Activated naive CD8-positive, alpha-beta T cell treated with anti-CD3 and anti-CD28 coated beads, Interleukin-2, amount 10 ng/mL, durations not matched to agents 7 days and 5 days (primary cell): ENCODE results near the gene TET2. TPM values are rescaled to one million over a fixed set of nuclear protein-coding genes. Genes with fewer than 3 reads are reported as not detected.
A peak's percentile ranks its signal among the peaks of the same experiment; 100 is the strongest.
"Not testable (repeated sequence)": the region's sequence is repeated elsewhere in the genome, so short reads cannot be mapped to it uniquely, and the experiment has no call there.

Experiments
- ATAC-seq: fragments of 150-1000 bp; cut with Tn5 transposase; one replicate; pipeline ENCODE4 v1.10.0; 2021; ENCODE audit warnings: low read depth, moderate library complexity
- POLR2A ChIA-PET: fragments of 350-600 bp; sonication (Branson Sonifier 250); formaldehyde crosslinking; loops from one replicate; lab custom pipeline; 2021; ENCODE audit warnings: antibody characterized with exemption; lab: Charles Lee
- DNase-seq: peaks from one replicate; pipeline ENCODE4 v3.0.0; 2021
- H3K27ac Mint-ChIP-seq: one replicate; pipeline ENCODE4 v1.8.0; 2022; ENCODE audit warnings: mild to moderate bottlenecking, mixed read lengths
- H3K27me3 Mint-ChIP-seq: one replicate; pipeline ENCODE4 v1.8.0; 2022; ENCODE audit warnings: mild to moderate bottlenecking, moderate library complexity, mixed read lengths
- H3K36me3 Mint-ChIP-seq: one replicate; pipeline ENCODE4 v1.8.0; 2021; ENCODE audit warnings: mild to moderate bottlenecking, mixed read lengths
- H3K4me1 Mint-ChIP-seq: one replicate; pipeline ENCODE4 v1.8.0; 2021; ENCODE audit warnings: mixed read lengths
- H3K4me3 Mint-ChIP-seq: one replicate; pipeline ENCODE4 v1.8.0; 2022; ENCODE audit warnings: mild to moderate bottlenecking, moderate library complexity, mixed read lengths
- H3K9me3 Mint-ChIP-seq: one replicate; pipeline ENCODE4 v1.8.0; 2021; ENCODE audit warnings: mixed read lengths
- total RNA-seq, 2 experiments: library from RNA; stranded (reverse); gene quantifications; one replicate each; pipeline ENCODE4 v1.2.3, GENCODE V29; 2021

TET2 gene
- total RNA-seq, 2 experiments from 2014 or later = 29.2 to 31.4 TPM

GRCh38 chr4:105279314-105279713 is 132.6 kb downstream of the TET2 start:
- POLR2A ChIA-PET = no interaction called here
- peaks cover 3% of the 10 kb centered on the region for H3K9me3 Mint-ChIP-seq
- no peak for ATAC-seq

GRCh38 chr4:105280338-105281123 is 133.9 kb downstream of the TET2 start:
- no peaks in the 10 kb centered on the region for H3K27me3 Mint-ChIP-seq
- H3K4me3 Mint-ChIP-seq = no peak overlapping the region
- DNase-seq (no peak), ATAC-seq (no peak)
- no peak overlapping the region for H3K27ac Mint-ChIP-seq
- POLR2A ChIA-PET = no interaction called here
- peaks cover 26% of the 10 kb centered on the region for H3K36me3 Mint-ChIP-seq
- peaks cover 7% of the 10 kb centered on the region for H3K9me3 Mint-ChIP-seq
- peaks cover 3% of the 10 kb centered on the region for H3K4me1 Mint-ChIP-seq

More at GRCh38 chr4:105279314-105279713, 132.6 kb downstream of the TET2 start:
- Mint-ChIP-seq H3K4me1 (peaks cover 3% of the 10 kb centered on the region), H3K27ac (no peak overlapping the region), H3K27me3 (no peaks in the 10 kb centered on the region), H3K4me3 (no peak overlapping the region), H3K36me3 (peaks cover 33% of the 10 kb centered on the region)
- no peak for DNase-seq

GRCh38 chr4:105281124-105281415 is 134.4 kb downstream of the TET2 start:
- Mint-ChIP-seq H3K27me3 (no peaks in the 10 kb centered on the region), H3K9me3 (peaks cover 8% of the 10 kb centered on the region), H3K27ac (no peak overlapping the region), H3K4me1 (peaks cover 3% of the 10 kb centered on the region), H3K36me3 (peaks cover 22% of the 10 kb centered on the region), H3K4me3 (no peak overlapping the region)
- ATAC-seq (no peak), DNase-seq (no peak)
- POLR2A ChIA-PET = no interaction called here

- Mint-ChIP-seq H3K27me3 (no peaks in the 10 kb centered on the region), H3K4me3 (no peak overlapping the region), H3K4me1 (peaks cover 7% of the 10 kb centered on the region), H3K9me3 (peaks cover 11% of the 10 kb centered on the region), H3K27ac (no peak overlapping the region), H3K36me3 (peaks cover 16% of the 10 kb centered on the region)
- no peak for ATAC-seq
- POLR2A ChIA-PET = no interaction called here
- no peak for DNase-seq
These were observed 135.8 kb downstream of the TET2 start for GRCh38 chr4:105282489-105282888.

- Mint-ChIP-seq H3K27ac (no peak overlapping the region), H3K9me3 (peaks cover 13% of the 10 kb centered on the region), H3K27me3 (no peaks in the 10 kb centered on the region), H3K36me3 (peaks cover 17% of the 10 kb centered on the region), H3K4me1 (peaks cover 6% of the 10 kb centered on the region), H3K4me3 (no peak overlapping the region)
- ATAC-seq (no peak), DNase-seq (no peak)
- POLR2A ChIA-PET = no interaction called here
These were observed 136.8 kb downstream of the TET2 start for GRCh38 chr4:105283501-105283900.

- Mint-ChIP-seq H3K9me3 (peaks cover 20% of the 10 kb centered on the region), H3K36me3 (peaks cover 15% of the 10 kb centered on the region), H3K4me1 (peaks cover 3% of the 10 kb centered on the region), H3K4me3 (no peak overlapping the region), H3K27me3 (no peaks in the 10 kb centered on the region), H3K27ac (no peak overlapping the region)
- no peak for DNase-seq
- no peak for ATAC-seq
- POLR2A ChIA-PET = no interaction called here
These were observed 141.4 kb downstream of the TET2 start for GRCh38 chr4:105288121-105288520.

- no peaks in the 10 kb centered on the region for H3K27me3 Mint-ChIP-seq
These were observed 145.2 kb downstream of the TET2 start for GRCh38 chr4:105291925-105292324.

GRCh38 chr4:105293360-105293759 is 146.7 kb downstream of the TET2 start:
- POLR2A ChIA-PET = no interaction called here
- DNase-seq = no peak
- no peak overlapping the region for H3K27ac Mint-ChIP-seq

More at GRCh38 chr4:105291925-105292324, 145.2 kb downstream of the TET2 start:
- ATAC-seq = no peak
- no peak for DNase-seq
- Mint-ChIP-seq H3K4me3 (no peak overlapping the region), H3K9me3 (peaks cover 16% of the 10 kb centered on the region), H3K4me1 (no peaks in the 10 kb centered on the region), H3K27ac (no peak overlapping the region), H3K36me3 (peaks cover 10% of the 10 kb centered on the region)
- POLR2A ChIA-PET = no interaction called here

GRCh38 chr4:105296672-105297071 is 150.0 kb downstream of the TET2 start:
- H3K9me3 Mint-ChIP-seq = peaks cover 20% of the 10 kb centered on the region
- peaks cover 4% of the 10 kb centered on the region for H3K36me3 Mint-ChIP-seq
- no peak overlapping the region for H3K27ac Mint-ChIP-seq
- ATAC-seq (no peak), DNase-seq (no peak)
- no peaks in the 10 kb centered on the region for H3K4me1 Mint-ChIP-seq
- H3K4me3 Mint-ChIP-seq = no peak overlapping the region
- POLR2A ChIA-PET = interaction anchor here (0.7 kb wide), 1 partner anchor 830 kb away, joined by 4 read pairs; no protein-coding TSS in a partner anchor
- H3K27me3 Mint-ChIP-seq = no peaks in the 10 kb centered on the region

More at GRCh38 chr4:105293360-105293759, 146.7 kb downstream of the TET2 start:
- H3K4me1 Mint-ChIP-seq = no peaks in the 10 kb centered on the region
- H3K4me3 Mint-ChIP-seq = no peak overlapping the region
- H3K9me3 Mint-ChIP-seq = peaks cover 15% of the 10 kb centered on the region
- ATAC-seq = no peak
- H3K36me3 Mint-ChIP-seq = peaks cover 8% of the 10 kb centered on the region
- no peaks in the 10 kb centered on the region for H3K27me3 Mint-ChIP-seq

GRCh38 chr4:105299027-105299426 is 152.4 kb downstream of the TET2 start:
- H3K27ac Mint-ChIP-seq, ATAC-seq, DNase-seq, POLR2A ChIA-PET, H3K36me3 Mint-ChIP-seq, H3K27me3 Mint-ChIP-seq, H3K4me1 Mint-ChIP-seq, H3K4me3 Mint-ChIP-seq: not testable (repeated sequence)
- H3K9me3 Mint-ChIP-seq = peaks cover 24% of the 10 kb centered on the region

- Mint-ChIP-seq H3K4me1 (peaks cover 10% of the 10 kb centered on the region), H3K27ac (no peak overlapping the region), H3K27me3 (no peaks in the 10 kb centered on the region), H3K9me3 (peaks cover 21% of the 10 kb centered on the region), H3K4me3 (no peak overlapping the region), H3K36me3 (peaks cover 3% of the 10 kb centered on the region)
- POLR2A ChIA-PET = no interaction called here
- DNase-seq (no peak), ATAC-seq (no peak)
These were observed 157.4 kb downstream of the TET2 start for GRCh38 chr4:105304085-105304484.

GRCh38 chr4:105305019-105305836 is 158.6 kb downstream of the TET2 start:
- H3K9me3 Mint-ChIP-seq = peaks cover 15% of the 10 kb centered on the region
- no peak for DNase-seq
- H3K27ac Mint-ChIP-seq = no peak overlapping the region
- no peak overlapping the region for H3K4me3 Mint-ChIP-seq
- H3K36me3 Mint-ChIP-seq = peaks cover 4% of the 10 kb centered on the region
- H3K27me3 Mint-ChIP-seq = no peaks in the 10 kb centered on the region
- H3K4me1 Mint-ChIP-seq = peaks cover 10% of the 10 kb centered on the region
- POLR2A ChIA-PET = no interaction called here
- no peak for ATAC-seq

- ATAC-seq (peak; percentile 96), DNase-seq (no peak)
- H3K9me3 Mint-ChIP-seq = peaks cover 13% of the 10 kb centered on the region
- H3K36me3 Mint-ChIP-seq = peaks cover 4% of the 10 kb centered on the region
- POLR2A ChIA-PET = no interaction called here
- H3K27me3 Mint-ChIP-seq = no peaks in the 10 kb centered on the region
- H3K4me1 Mint-ChIP-seq = peaks cover 10% of the 10 kb centered on the region
- H3K27ac Mint-ChIP-seq = peak overlapping the region; percentile 40
- H3K4me3 Mint-ChIP-seq = peak overlapping the region; percentile 49
These were observed 159.6 kb downstream of the TET2 start for GRCh38 chr4:105306158-105306781.
